Transverse colon (tissue), 4 donors: ENCODE data around the gene C1QA. TPM values are rescaled to one million over a fixed set of nuclear protein-coding genes. Genes with fewer than 3 reads are reported as not detected.

Experiments used
- DNase-seq: peaks from one replicate; pipeline ENCODE4 v3.0.0-alpha.2; 2019
- H3K27ac ChIP-seq, 4 donors: fragments of 200-600 bp; sonication (generic); 2 replicates each; pipeline ENCODE4 v1.5.1; 2016 to 2018; ENCODE audit warnings: inconsistent platforms in 4 of 4
- H3K27me3 ChIP-seq: fragments of 200-600 bp; sonication (generic); 2 replicates; pipeline ENCODE4 v1.5.1; 2017; ENCODE audit warnings: inconsistent platforms
- H3K36me3 ChIP-seq, 4 donors: fragments of 200-600 bp; sonication (generic); 2 replicates each; pipeline ENCODE4 v1.5.1; 2017 to 2019; ENCODE audit warnings: inconsistent platforms in 4 of 4
- H3K4me1 ChIP-seq, 4 donors: fragments of 200-600 bp; sonication (generic); 2 replicates each; pipeline ENCODE4 v1.5.1; 2017 to 2020; ENCODE audit warnings: inconsistent platforms in 4 of 4
- H3K4me3 ChIP-seq, 4 donors: fragments of 200-600 bp; sonication (generic); 1 replicate in 1 of 4; 2 replicates in 3 of 4; pipeline versions ENCODE4 v1.5.1 to v1.6.1; 2017 to 2019; ENCODE audit warnings: inconsistent platforms in 4 of 4
- H3K9me3 ChIP-seq, 2 donors: fragments of 200-600 bp; sonication (generic); 2 replicates each; pipeline ENCODE4 v1.5.1; 2017 to 2019; ENCODE audit warnings: inconsistent platforms in 2 of 2
- CTCF ChIP-seq, 5 experiments: fragments of 200-600 bp in 3 of 5; fragments of 450-650 bp in 2 of 5; sonication (generic) in 3 of 5; IDR thresholded peaks; 1 replicate in 2 of 5; 2 replicates in 3 of 5; pipeline ENCODE4 v1.5.1; 2016 to 2017; ENCODE audit warnings: antibody characterized with exemption in 5 of 5, inconsistent platforms in 3 of 5, mild to moderate bottlenecking in 2 of 5, moderate library complexity in 1 of 5
- EP300 ChIP-seq: sonication (generic); formaldehyde crosslinking; IDR thresholded peaks from one replicate; pipeline ENCODE4 v1.6.1; 2017; ENCODE audit warnings: antibody characterized with exemption, low read depth
- POLR2A ChIP-seq: fragments of 450-650 bp; IDR thresholded peaks from one replicate; pipeline ENCODE4 v1.6.1; 2016; ENCODE audit warnings: antibody characterized with exemption, mild to moderate bottlenecking, moderate library complexity
- POLR2AphosphoS5 ChIP-seq, 3 donors: sonication (generic); formaldehyde crosslinking; IDR thresholded peaks; one replicate each; pipeline ENCODE4 v1.6.1; 2016; ENCODE audit warnings: antibody characterized with exemption in 3 of 3
- in situ Hi-C, 4 donors: fragments of 200-750 bp; cut with MboI; loops; one replicate each; pipeline versions ENCODE4 v1.15.0 to v1.15.1; 2017; ENCODE audit warnings: low sequenced_read_pairs in 3 of 4, low pct_ligation_motif_present in 1 of 4, low pct_unique_long_range_greater_than_20kb in 1 of 4
- intact Hi-C: fragments of 100-400 bp; cut with DNase I; formaldehyde crosslinking; loops from one replicate; pipeline ENCODE4 v1.15.1; 2023; ENCODE audit warnings: low total_unique reads
- small RNA-seq, 4 donors: library from RNA; depleted of rRNA; stranded (forward); fragments of <200 nt; gene quantifications; one replicate each; pipeline ENCODE3, GENCODE V24; 2016
- total RNA-seq, 4 donors: library from RNA; depleted of rRNA; stranded (reverse); fragments of >200 nt; gene quantifications; one replicate each; pipeline ENCODE4 v1.1.0, GENCODE V29; 2016

The C1QA gene
- total RNA-seq, 4 donors from 2014 or later = 28.5 to 181 (median 63.0) TPM

GRCh38 chr1:22688466-22688865 lies 52.0 kb downstream of the C1QA start:
- Histone ChIP-seq H3K4me3 (no peak overlapping the region), H3K27me3 (peaks cover 6% of the 10 kb centered on the region), H3K27ac (no peak overlapping the region), H3K36me3 (no peaks in the 10 kb centered on the region), H3K4me1 (no peaks in the 10 kb centered on the region), H3K9me3 (no peaks in the 10 kb centered on the region)
- DNase-seq = no peak
- TF ChIP-seq POLR2AphosphoS5 (IDR thresholded peaks at IDR 0.05) = no peak
- no peak for TF ChIP-seq CTCF (IDR thresholded peaks at IDR 0.05)
- no peak for TF ChIP-seq EP300
- TF ChIP-seq POLR2A = no peak
- in situ Hi-C loops (loop anchor here in 2 of 4 donors (25.0 kb wide), 1 partner anchor 199 kb away; no protein-coding TSS in a partner anchor), intact Hi-C loops (no loop called here)

Small RNAs within 50 kb of the gene (small RNA-seq; reads per million reads assigned to genes)
- gene MIR6127 = 0 reads per million in 4 donors

Other genes with a start within 250 kb of the C1QA start
- gene ZBTB40, start 184.8 kb upstream of the C1QA start, total RNA-seq = 10 to 100 TPM; 17.7 to 30.3 (median 21.1) TPM
- not detected for gene EPHA8, start 73.1 kb upstream of the C1QA start, total RNA-seq
- gene C1QC, start 7.0 kb downstream of the C1QA start, total RNA-seq = 100 to 1,000 TPM in 1 of 4 donors, 10 to 100 TPM in 3; 21.7 to 106 (median 73.9) TPM
- gene C1QB, start 16.6 kb downstream of the C1QA start, total RNA-seq = 100 to 1,000 TPM in 3 of 4 donors, 10 to 100 TPM in 1; 62.9 to 163 (median 118) TPM
- gene EPHB2, start 74.2 kb downstream of the C1QA start, total RNA-seq = 100 to 1,000 TPM in 1 of 4 donors, 10 to 100 TPM in 2, 1 to 10 TPM in 1; 3.0 to 152 (median 27.9) TPM